ENCODE data around the gene PAF1. TPM values are rescaled to one million over a fixed set of nuclear protein-coding genes. Genes with fewer than 3 reads are reported as not detected.

Gene PAF1
- polyA plus RNA-seq, 2 of the 4 experiments (the other 2 are of a cell fraction), result 103 to 110 TPM

DNA sequence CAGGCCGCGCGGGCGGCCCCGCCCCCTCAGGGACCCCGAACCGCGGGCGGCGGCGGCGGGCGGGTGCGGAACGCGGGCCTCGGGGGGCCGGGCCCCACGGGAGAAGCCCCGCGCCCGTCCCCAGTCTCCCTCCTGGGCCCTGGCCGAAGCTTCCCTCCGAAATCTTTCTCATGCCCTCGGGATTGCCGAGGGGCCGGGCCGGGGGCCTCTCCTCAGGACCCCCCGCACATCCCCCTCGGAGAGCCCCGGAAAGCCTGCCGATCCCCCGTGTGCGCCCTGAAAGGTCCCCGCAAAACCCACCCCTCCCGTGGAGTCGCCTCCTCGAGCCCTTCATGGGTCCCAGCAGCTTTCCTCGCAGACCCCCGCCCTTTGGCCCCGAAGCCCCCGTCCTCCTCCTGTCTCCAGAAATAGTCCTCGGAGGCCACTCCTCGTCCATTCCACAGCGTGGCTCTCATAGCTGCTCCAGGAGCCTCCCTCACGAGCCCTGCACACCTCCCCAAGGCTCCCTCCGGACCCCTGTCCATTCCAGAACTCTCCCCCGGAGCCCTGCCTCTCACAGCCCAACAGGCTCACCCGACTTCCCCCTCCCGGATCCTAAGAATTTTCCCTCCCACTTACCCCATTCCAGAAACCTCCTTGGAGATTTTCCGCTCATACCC lies 48.1 kb downstream of the PAF1 start:
- 4% methylated on average over 25 of the region's 51 CpGs for WGBS (ENCODE audit: missing lambda C conversion rate)

GRCh38 chr19:39341719-39342604 lies 48.9 kb downstream of the PAF1 start, which contains the start of gene SAMD4B:
TSS of gene SAMD4B (plus strand) at chr19:39342421. CDS start at chr19:39356894, 14,473 bp downstream.
- peak within 1 kb of the TSS; percentile 85 to 94 for H3K27ac ChIP-seq
- H3K4me2 ChIP-seq, result peak within 1 kb of the TSS; percentile 94
- ATAC-seq (peak; percentile 90 to 97), DNase-seq (ENCODE audit: low read depth in 1 of 2, low spot score in 1 of 2) (peak; percentile 99 to 100), FAIRE-seq (peak; percentile 98)
- ChIA-PET CTCF (interaction anchor here (0.6 to 8.6 kb wide), 29 partner anchors 9 to 466 kb away, joined by 3 to 93 read pairs (median 4); partner anchors contain the start of genes MED29, PAF1 and PLEKHG2), POLR2A (interaction anchor here (0.5 to 1.6 kb wide), 24 partner anchors 8 to 931 kb away, joined by 3 to 16 read pairs (median 3); partner anchors contain the start of genes FBXO17, MED29, MRPS12 and PAF1)
- no peaks in the 10 kb centered on the region for H3K9me3 ChIP-seq
- H3K4me1 ChIP-seq, result peaks cover 22% of the 10 kb centered on the region
- 2% methylated on average over 29 of the region's 105 CpGs for WGBS (ENCODE audit: missing lambda C conversion rate)
- peak within 1 kb of the TSS; percentile 90 for H3K4me3 ChIP-seq
- TF ChIP-seq KDM5A (IDR thresholded peaks at IDR 0.05) (peak; percentile 67), CEBPB (IDR thresholded peaks at IDR 0.05) (no peak), POLR2A (IDR thresholded peaks at IDR 0.05; ENCODE audit: low read length) (peak; percentile 97), PHF8 (IDR thresholded peaks at IDR 0.05; ENCODE audit: borderline replicate concordance, low read depth) (peak; percentile 95), FOSL2 (IDR thresholded peaks at IDR 0.05) (no peak), FOSL2 (CRISPR knock-in tag; IDR thresholded peaks at IDR 0.05) (peak; percentile 63; the same call in 1 of the 2 replicates), PBX3 (IDR thresholded peaks at IDR 0.05) (peak; percentile 85), NFE2L2 (conservative IDR thresholded peaks at IDR 0.05; ENCODE audit: low read length) (no peak), FOSB (CRISPR knock-in tag; IDR thresholded peaks at IDR 0.05) (no peak), EHMT2 (IDR thresholded peaks at IDR 0.05; ENCODE audit: low read depth) (no peak), EP300 (IDR thresholded peaks at IDR 0.05) (peak in 1 of 2 experiments; percentile 9; a peak in 1 of 5 replicates), MAX (IDR thresholded peaks at IDR 0.05) (peak; percentile 91), RAD21 (conservative IDR thresholded peaks at IDR 0.05 in 1 of 2, IDR thresholded peaks at IDR 0.05 in 1 of 2) (peak; percentile 31 to 60; a peak in 4 of 5 replicates), MAZ (IDR thresholded peaks at IDR 0.05; ENCODE audit: borderline replicate concordance, low read depth, low read length) (peak; percentile 85; the same call in 1 of the 2 replicates), MAFK (IDR thresholded peaks at IDR 0.05; ENCODE audit: partially characterized antibody) (peak; percentile 13), TFCP2L1 (CRISPR knock-in tag; IDR thresholded peaks at IDR 0.05) (peak; percentile 87), TP53 (CRISPR knock-in tag; IDR thresholded peaks at IDR 0.05) (no peak), SREBF2 (IDR thresholded peaks at IDR 0.05) (no peak), JUN (IDR thresholded peaks at IDR 0.05) (peak; percentile 79 to 97; a peak in 4 of 5 replicates), GATA3 (IDR thresholded peaks at IDR 0.05; ENCODE audit: borderline replicate concordance) (peak; percentile 59), CHD2 (IDR thresholded peaks at IDR 0.05; ENCODE audit: low read length, partially characterized antibody) (no peak), RCOR1 (IDR thresholded peaks at IDR 0.05; ENCODE audit: low read depth, low read length) (no peak), ATOH8 (CRISPR knock-in tag; IDR thresholded peaks at IDR 0.05; ENCODE audit: low read depth) (no peak), E2F6 (IDR thresholded peaks at IDR 0.05; ENCODE audit: borderline replicate concordance, low read depth) (no peak), USF2 (IDR thresholded peaks at IDR 0.05) (no peak), HES2 (IDR thresholded peaks at IDR 0.05) (no peak)
- TF ChIP-seq, protein P1, sequence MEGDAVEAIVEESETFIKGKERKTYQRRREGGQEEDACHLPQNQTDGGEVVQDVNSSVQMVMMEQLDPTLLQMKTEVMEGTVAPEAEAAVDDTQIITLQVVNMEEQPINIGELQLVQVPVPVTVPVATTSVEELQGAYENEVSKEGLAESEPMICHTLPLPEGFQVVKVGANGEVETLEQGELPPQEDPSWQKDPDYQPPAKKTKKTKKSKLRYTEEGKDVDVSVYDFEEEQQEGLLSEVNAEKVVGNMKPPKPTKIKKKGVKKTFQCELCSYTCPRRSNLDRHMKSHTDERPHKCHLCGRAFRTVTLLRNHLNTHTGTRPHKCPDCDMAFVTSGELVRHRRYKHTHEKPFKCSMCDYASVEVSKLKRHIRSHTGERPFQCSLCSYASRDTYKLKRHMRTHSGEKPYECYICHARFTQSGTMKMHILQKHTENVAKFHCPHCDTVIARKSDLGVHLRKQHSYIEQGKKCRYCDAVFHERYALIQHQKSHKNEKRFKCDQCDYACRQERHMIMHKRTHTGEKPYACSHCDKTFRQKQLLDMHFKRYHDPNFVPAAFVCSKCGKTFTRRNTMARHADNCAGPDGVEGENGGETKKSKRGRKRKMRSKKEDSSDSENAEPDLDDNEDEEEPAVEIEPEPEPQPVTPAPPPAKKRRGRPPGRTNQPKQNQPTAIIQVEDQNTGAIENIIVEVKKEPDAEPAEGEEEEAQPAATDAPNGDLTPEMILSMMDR (IDR thresholded peaks at IDR 0.05), result peak; percentile 96

More for the DNA sequence above, 48.1 kb downstream of the PAF1 start:
- CTCF ChIA-PET, result interaction anchor here (0.6 to 8.6 kb wide), 27 partner anchors 8 to 467 kb away, joined by 3 to 93 read pairs (median 4); partner anchors contain the start of genes MED29, PAF1 and PLEKHG2
- no peak for TF ChIP-seq ZFP36 (IDR thresholded peaks at IDR 0.05; ENCODE audit: borderline replicate concordance, partially characterized antibody)
- 0 out of 2 replicates have a peak, but pooled peaks have one; percentile 7 for TF ChIP-seq MAX (IDR thresholded peaks at IDR 0.05)
- FAIRE-seq, result no peak
- Histone ChIP-seq H3K9me3 (no peaks in the 10 kb centered on the region), H3K27ac (peak overlapping the region; percentile 85 to 94), H3K4me1 (peaks cover 28% of the 10 kb centered on the region), H3K4me3 (peak overlapping the region; percentile 90), H3K4me2 (peak overlapping the region; percentile 94)
- ATAC-seq, result 0 out of 6 replicates have a peak, but pooled peaks of 1 of the 2 experiments have one; percentile 2
- POLR2A ChIA-PET, result interaction anchor here (0.7 to 1.6 kb wide), 15 partner anchors 9 to 412 kb away, joined by 3 to 16 read pairs (median 4); partner anchors contain the start of genes FBXO17, MED29, MRPS12 and PAF1
- DNase-seq (ENCODE audit: low read depth in 1 of 2, low spot score in 1 of 2), result no peak
